CD4-positive, CD25-positive, alpha-beta regulatory T cell (primary cell): Measurements from ENCODE around the gene OGFR. TPM values are rescaled to one million over a fixed set of nuclear protein-coding genes. Genes with fewer than 3 reads are reported as not detected.

ENCODE experiments used
- ATAC-seq, 2 donors: fragments of 150-1000 bp; cut with Tn5 transposase; one replicate each; pipeline ENCODE4 v1.10.0; 2021; ENCODE audit warnings: low read depth in 2 of 2, moderate number of reproducible peaks in 2 of 2, moderate library complexity in 1 of 2
- DNase-seq, 3 donors: peaks; one replicate each; pipeline versions ENCODE4 v3.0.0 to v3.0.0-alpha.2; 2012 to 2022; ENCODE audit warnings: mixed read lengths in 1 of 3
- H3K27ac ChIP-seq: one replicate; pipeline ENCODE4 v1.7.0; 2013; ENCODE audit warnings: mild to moderate bottlenecking, low read length; ENCODE audit not compliant: insufficient read depth, poor library complexity, severe bottlenecking
- H3K27me3 ChIP-seq: one replicate; pipeline ENCODE4 v1.7.0; 2013; ENCODE audit warnings: low read length; ENCODE audit not compliant: control insufficient read depth, insufficient read depth
- H3K36me3 ChIP-seq: one replicate; pipeline ENCODE4 v1.7.0; 2013; ENCODE audit warnings: mild to moderate bottlenecking, low read length, moderate library complexity; ENCODE audit not compliant: control insufficient read depth, insufficient read depth
- H3K4me1 ChIP-seq: 2 replicates; pipeline ENCODE4 v1.7.0; 2013; ENCODE audit warnings: mild to moderate bottlenecking, low read length; ENCODE audit not compliant: insufficient read depth, control insufficient read depth, poor library complexity, severe bottlenecking
- H3K4me3 ChIP-seq: one replicate; pipeline ENCODE4 v1.7.0; 2013; ENCODE audit warnings: low read depth, mild to moderate bottlenecking, low read length, moderate library complexity
- H3K9me3 ChIP-seq, 2 experiments: 1 replicate in 1 of 2; 2 replicates in 1 of 2; pipeline ENCODE4 v1.7.0; 2013; ENCODE audit warnings: low read length in 2 of 2, mild to moderate bottlenecking in 1 of 2, moderate library complexity in 1 of 2; ENCODE audit not compliant: control insufficient read depth in 2 of 2
- H3K27ac Mint-ChIP-seq, 3 donors: one replicate each; pipeline ENCODE4 v1.8.0; 2020 to 2022; ENCODE audit warnings: mild to moderate bottlenecking in 3 of 3, mixed read lengths in 3 of 3, moderate library complexity in 2 of 3
- H3K27me3 Mint-ChIP-seq: one replicate; pipeline ENCODE4 v1.8.0; 2022; ENCODE audit warnings: mild to moderate bottlenecking, mixed read lengths
- H3K36me3 Mint-ChIP-seq: one replicate; pipeline ENCODE4 v1.8.0; 2020; ENCODE audit warnings: mixed read lengths
- H3K4me1 Mint-ChIP-seq, 4 donors: one replicate each; pipeline ENCODE4 v1.8.0; 2020 to 2022; ENCODE audit warnings: mixed read lengths in 4 of 4, mild to moderate bottlenecking in 1 of 4
- H3K4me3 Mint-ChIP-seq, 4 donors: one replicate each; pipeline ENCODE4 v1.8.0; 2020 to 2022; ENCODE audit warnings: mild to moderate bottlenecking in 4 of 4, mixed read lengths in 4 of 4, moderate library complexity in 3 of 4
- H3K9me3 Mint-ChIP-seq, 7 donors: one replicate each; pipeline ENCODE4 v1.8.0; 2020 to 2022; ENCODE audit warnings: mixed read lengths in 7 of 7, mild to moderate bottlenecking in 3 of 7, moderate library complexity in 2 of 7
- polyA plus RNA-seq, 4 donors: library from polyadenylated mRNA; unstranded; fragments of 300-500 nt; fragmentation: Illumina TruSeq; gene quantifications; one replicate each; pipeline ENCODE4 v1.2.3, GENCODE V29; 2021
- total RNA-seq: library from RNA; stranded (reverse); gene quantifications from one replicate; pipeline ENCODE4 v1.2.3, GENCODE V29; 2022

OGFR gene
- total and polyA plus RNA-seq, 5 donors from 2014 or later = 41.5 to 61.1 (median 42.2) TPM

GRCh38 chr20:62834967-62835730, 30.5 kb downstream of the OGFR start:
- H3K9me3 ChIP-seq = no peaks in the 10 kb centered on the region
- DNase-seq (no peak), ATAC-seq (no peak)
- H3K27me3 Mint-ChIP-seq = peaks cover 16% of the 10 kb centered on the region
- H3K4me3 Mint-ChIP-seq = no peak overlapping the region
- H3K9me3 Mint-ChIP-seq = no peaks in the 10 kb centered on the region
- H3K4me1 ChIP-seq = no peaks in the 10 kb centered on the region
- H3K27me3 ChIP-seq = no peaks in the 10 kb centered on the region
- H3K36me3 ChIP-seq = no peaks in the 10 kb centered on the region
- no peaks in the 10 kb centered on the region for H3K36me3 Mint-ChIP-seq
- no peak overlapping the region for H3K4me3 ChIP-seq
- H3K27ac ChIP-seq = no peak overlapping the region
- peaks cover 0 to 7% (median 0%) of the 10 kb centered on the region in 4 donors for H3K4me1 Mint-ChIP-seq
- H3K27ac Mint-ChIP-seq = no peak overlapping the region

GRCh38 chr20:62835931-62836861, 31.6 kb downstream of the OGFR start:
- Mint-ChIP-seq H3K4me3 (no peak overlapping the region), H3K27me3 (peaks cover 20% of the 10 kb centered on the region), H3K27ac (no peak overlapping the region), H3K9me3 (no peaks in the 10 kb centered on the region), H3K36me3 (no peaks in the 10 kb centered on the region), H3K4me1 (peaks cover 0 to 7% (median 0%) of the 10 kb centered on the region in 4 donors)
- H3K27ac ChIP-seq = no peak overlapping the region
- H3K4me1 ChIP-seq = no peaks in the 10 kb centered on the region
- no peaks in the 10 kb centered on the region for H3K36me3 ChIP-seq
- no peak overlapping the region for H3K4me3 ChIP-seq
- H3K9me3 ChIP-seq = no peaks in the 10 kb centered on the region
- DNase-seq = no peak
- ATAC-seq = no peak
- no peaks in the 10 kb centered on the region for H3K27me3 ChIP-seq

- Histone ChIP-seq H3K27me3 (no peaks in the 10 kb centered on the region), H3K36me3 (no peaks in the 10 kb centered on the region), H3K4me3 (no peak overlapping the region), H3K27ac (no peak overlapping the region), H3K4me1 (no peaks in the 10 kb centered on the region), H3K9me3 (no peaks in the 10 kb centered on the region)
- H3K27me3 Mint-ChIP-seq = peaks cover 19% of the 10 kb centered on the region
- H3K36me3 Mint-ChIP-seq = no peaks in the 10 kb centered on the region
- DNase-seq = no peak
- no peak overlapping the region for H3K27ac Mint-ChIP-seq
- ATAC-seq = no peak
- H3K4me1 Mint-ChIP-seq = peaks cover 0 to 5% (median 0%) of the 10 kb centered on the region in 4 donors
- H3K9me3 Mint-ChIP-seq = no peaks in the 10 kb centered on the region
- H3K4me3 Mint-ChIP-seq = no peak overlapping the region
These were observed 32.4 kb downstream of the OGFR start for GRCh38 chr20:62836967-62837490.

- Mint-ChIP-seq H3K4me3 (no peak overlapping the region), H3K27ac (no peak overlapping the region), H3K27me3 (peaks cover 15% of the 10 kb centered on the region), H3K36me3 (no peaks in the 10 kb centered on the region), H3K9me3 (no peaks in the 10 kb centered on the region), H3K4me1 (peaks cover 0 to 2% (median 0%) of the 10 kb centered on the region in 4 donors)
- no peak for ATAC-seq
- no peak for DNase-seq
- Histone ChIP-seq H3K27me3 (no peaks in the 10 kb centered on the region), H3K36me3 (no peaks in the 10 kb centered on the region), H3K27ac (no peak overlapping the region), H3K4me3 (no peak overlapping the region), H3K9me3 (no peaks in the 10 kb centered on the region), H3K4me1 (no peaks in the 10 kb centered on the region)
These were observed 33.1 kb downstream of the OGFR start for GRCh38 chr20:62837790-62838127.

- no peaks in the 10 kb centered on the region for H3K4me1 Mint-ChIP-seq
- Histone ChIP-seq H3K27me3 (no peaks in the 10 kb centered on the region), H3K4me3 (no peak overlapping the region), H3K4me1 (no peaks in the 10 kb centered on the region), H3K9me3 (no peaks in the 10 kb centered on the region), H3K27ac (no peak overlapping the region), H3K36me3 (no peaks in the 10 kb centered on the region)
- H3K9me3 Mint-ChIP-seq = no peaks in the 10 kb centered on the region
- no peak overlapping the region for H3K4me3 Mint-ChIP-seq
- ATAC-seq (peak in 1 of 2 donors; percentile 43), DNase-seq (no peak)
- no peaks in the 10 kb centered on the region for H3K36me3 Mint-ChIP-seq
- H3K27ac Mint-ChIP-seq = no peak overlapping the region
- H3K27me3 Mint-ChIP-seq = peaks cover 15% of the 10 kb centered on the region
These were observed 33.7 kb downstream of the OGFR start for GRCh38 chr20:62838128-62838891.

- no peaks in the 10 kb centered on the region for H3K36me3 ChIP-seq
- H3K36me3 Mint-ChIP-seq = peaks cover 7% of the 10 kb centered on the region
These were observed 34.6 kb downstream of the OGFR start for GRCh38 chr20:62839261-62839660.

GRCh38 chr20:62839816-62840215, 35.2 kb downstream of the OGFR start:
- Histone ChIP-seq H3K4me3 (no peak overlapping the region), H3K9me3 (no peaks in the 10 kb centered on the region), H3K36me3 (no peaks in the 10 kb centered on the region), H3K27me3 (no peaks in the 10 kb centered on the region), H3K4me1 (no peaks in the 10 kb centered on the region), H3K27ac (no peak overlapping the region)
- DNase-seq (no peak), ATAC-seq (no peak)
- Mint-ChIP-seq H3K4me1 (no peaks in the 10 kb centered on the region), H3K27ac (no peak overlapping the region), H3K9me3 (no peaks in the 10 kb centered on the region), H3K27me3 (peaks cover 15% of the 10 kb centered on the region), H3K36me3 (peaks cover 7% of the 10 kb centered on the region), H3K4me3 (no peak overlapping the region)

More at GRCh38 chr20:62839261-62839660, 34.6 kb downstream of the OGFR start:
- DNase-seq (no peak), ATAC-seq (no peak)
- Mint-ChIP-seq H3K4me3 (no peak overlapping the region), H3K9me3 (no peaks in the 10 kb centered on the region), H3K27me3 (peaks cover 15% of the 10 kb centered on the region), H3K4me1 (no peaks in the 10 kb centered on the region), H3K27ac (no peak overlapping the region)
- Histone ChIP-seq H3K27me3 (no peaks in the 10 kb centered on the region), H3K4me1 (no peaks in the 10 kb centered on the region), H3K4me3 (no peak overlapping the region), H3K27ac (no peak overlapping the region), H3K9me3 (no peaks in the 10 kb centered on the region)
